ENCODE measurements around the gene CPSF3. TPM values are rescaled to one million over a fixed set of nuclear protein-coding genes. Genes with fewer than 3 reads are reported as not detected.

The CPSF3 gene
- total and polyA plus RNA-seq, 2 donors (not counting 1 experiment from before 2014, with no cell fraction given): 13.0 to 28.4 TPM

DNA sequence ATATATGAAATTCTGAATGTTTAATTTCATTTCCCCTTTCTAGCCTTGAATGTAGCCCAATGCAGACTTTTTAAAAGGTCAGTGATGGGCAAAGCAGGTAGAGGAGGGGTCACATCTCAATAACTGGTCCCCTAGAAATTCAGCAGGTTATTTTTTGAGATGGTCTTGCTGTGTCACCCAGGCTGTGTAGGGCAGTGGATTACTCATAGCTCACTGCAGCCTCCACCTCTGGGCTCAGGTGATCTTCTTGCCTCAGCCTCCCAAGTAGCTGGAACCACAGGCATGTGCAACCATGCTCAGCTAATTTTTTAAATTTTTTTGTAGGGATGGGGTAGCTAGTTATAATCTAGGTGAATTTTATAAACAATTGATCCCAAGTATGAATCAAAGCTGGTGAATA is 59.7 kb downstream of the CPSF3 start:
- Histone ChIP-seq H3K27me3 (replicated peaks in 1 of 4; ENCODE audit: control extremely low read depth in 1 of 4, control insufficient read depth in 3 of 4, insufficient read depth in 4 of 4, low read length in 3 of 4) (no peaks in the 10 kb centered on the region), H3K4me2 (replicated peaks; ENCODE audit: low read depth, low read length, poor library complexity, severe bottlenecking) (no peak overlapping the region), H3K4me1 (ENCODE audit: control insufficient read depth in 2 of 2, insufficient read depth in 2 of 2, low read length in 2 of 2) (no peaks in the 10 kb centered on the region), H4K20me1 (ENCODE audit: control insufficient read depth, insufficient read depth, low read length, poor library complexity, severe bottlenecking) (peaks cover 19% of the 10 kb centered on the region), H3K9ac (ENCODE audit: low read length) (no peak overlapping the region), H3K9me3 (ENCODE audit: control extremely low read depth in 1 of 3, control insufficient read depth in 2 of 3, insufficient read depth in 1 of 3, low read length in 2 of 3) (no peaks in the 10 kb centered on the region), H3K27ac (ENCODE audit: low read length in 2 of 2) (no peak overlapping the region), H3K36me3 (replicated peaks in 1 of 2; ENCODE audit: control extremely low read depth in 1 of 2, control insufficient read depth in 1 of 2, extremely low read depth in 1 of 2, insufficient read depth in 2 of 2, low read length in 1 of 2) (peaks cover 1 to 75% of the 10 kb centered on the region in 2 experiments), H3K4me3 (ENCODE audit: control extremely low read depth in 1 of 5, extremely low read depth in 1 of 5, insufficient read depth in 1 of 5, low read depth in 2 of 5, low read length in 4 of 5) (no peak overlapping the region), H2AFZ (ENCODE audit: insufficient read depth, low read depth, low read length, poor library complexity, severe bottlenecking) (no peak overlapping the region), H3K79me2 (ENCODE audit: control insufficient read depth, insufficient read depth, low read length) (peaks cover 10% of the 10 kb centered on the region)
- intact Hi-C loops (cut with micrococcal nuclease): no loop called here
- Mint-ChIP-seq H3K27me3 (no peaks in the 10 kb centered on the region), H3K27ac (peak overlapping the region; percentile 37), H3K4me1 (peaks cover 9% of the 10 kb centered on the region), H3K4me3 (no peak overlapping the region), H3K9me3 (ENCODE audit: insufficient read depth) (no peaks in the 10 kb centered on the region)
- no peak for ATAC-seq (ENCODE audit: low read depth)
- ChIA-PET CTCF (interaction anchor here (0.9 kb wide), 1 partner anchor 9 kb away, joined by 3 read pairs; no protein-coding TSS in a partner anchor), POLR2A (no interaction called here)
- TF ChIP-seq, protein P1, sequence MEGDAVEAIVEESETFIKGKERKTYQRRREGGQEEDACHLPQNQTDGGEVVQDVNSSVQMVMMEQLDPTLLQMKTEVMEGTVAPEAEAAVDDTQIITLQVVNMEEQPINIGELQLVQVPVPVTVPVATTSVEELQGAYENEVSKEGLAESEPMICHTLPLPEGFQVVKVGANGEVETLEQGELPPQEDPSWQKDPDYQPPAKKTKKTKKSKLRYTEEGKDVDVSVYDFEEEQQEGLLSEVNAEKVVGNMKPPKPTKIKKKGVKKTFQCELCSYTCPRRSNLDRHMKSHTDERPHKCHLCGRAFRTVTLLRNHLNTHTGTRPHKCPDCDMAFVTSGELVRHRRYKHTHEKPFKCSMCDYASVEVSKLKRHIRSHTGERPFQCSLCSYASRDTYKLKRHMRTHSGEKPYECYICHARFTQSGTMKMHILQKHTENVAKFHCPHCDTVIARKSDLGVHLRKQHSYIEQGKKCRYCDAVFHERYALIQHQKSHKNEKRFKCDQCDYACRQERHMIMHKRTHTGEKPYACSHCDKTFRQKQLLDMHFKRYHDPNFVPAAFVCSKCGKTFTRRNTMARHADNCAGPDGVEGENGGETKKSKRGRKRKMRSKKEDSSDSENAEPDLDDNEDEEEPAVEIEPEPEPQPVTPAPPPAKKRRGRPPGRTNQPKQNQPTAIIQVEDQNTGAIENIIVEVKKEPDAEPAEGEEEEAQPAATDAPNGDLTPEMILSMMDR (IDR thresholded peaks at IDR 0.05): no peak
- DNase-seq: no peak

GRCh38 chr2:9484533-9484932 is 61.1 kb downstream of the CPSF3 start:
- Histone ChIP-seq H3K36me3 (replicated peaks in 1 of 2; ENCODE audit: control extremely low read depth in 1 of 2, control insufficient read depth in 1 of 2, extremely low read depth in 1 of 2, insufficient read depth in 2 of 2, low read length in 1 of 2) (peaks cover 1 to 80% of the 10 kb centered on the region in 2 experiments), H2AFZ (ENCODE audit: insufficient read depth, low read depth, low read length, poor library complexity, severe bottlenecking) (no peak overlapping the region), H3K27ac (ENCODE audit: low read length in 2 of 2) (no peak overlapping the region), H3K27me3 (replicated peaks in 1 of 4; ENCODE audit: control extremely low read depth in 1 of 4, control insufficient read depth in 3 of 4, insufficient read depth in 4 of 4, low read length in 3 of 4) (no peaks in the 10 kb centered on the region), H3K79me2 (ENCODE audit: control insufficient read depth, insufficient read depth, low read length) (peaks cover 1% of the 10 kb centered on the region), H3K9me3 (ENCODE audit: control extremely low read depth in 1 of 3, control insufficient read depth in 2 of 3, insufficient read depth in 1 of 3, low read length in 2 of 3) (no peaks in the 10 kb centered on the region), H3K9ac (ENCODE audit: low read length) (no peak overlapping the region), H4K20me1 (ENCODE audit: control insufficient read depth, insufficient read depth, low read length, poor library complexity, severe bottlenecking) (peaks cover 20% of the 10 kb centered on the region), H3K4me1 (ENCODE audit: control insufficient read depth in 2 of 2, insufficient read depth in 2 of 2, low read length in 2 of 2) (no peaks in the 10 kb centered on the region), H3K4me2 (replicated peaks; ENCODE audit: low read depth, low read length, poor library complexity, severe bottlenecking) (no peak overlapping the region), H3K4me3 (ENCODE audit: control extremely low read depth in 1 of 5, extremely low read depth in 1 of 5, insufficient read depth in 1 of 5, low read depth in 2 of 5, low read length in 4 of 5) (no peak overlapping the region)
- Mint-ChIP-seq H3K27ac (peak overlapping the region; percentile 10), H3K9me3 (ENCODE audit: insufficient read depth) (no peaks in the 10 kb centered on the region), H3K4me3 (no peak overlapping the region), H3K4me1 (peaks cover 2% of the 10 kb centered on the region), H3K27me3 (no peaks in the 10 kb centered on the region)
- no peak for ATAC-seq (ENCODE audit: low read depth)
- TF ChIP-seq EZH2 (IDR thresholded peaks at IDR 0.05; ENCODE audit: borderline replicate concordance, insufficient read depth, low read depth, low read length, poor library complexity, severe bottlenecking): no peak
- TF ChIP-seq, protein P1 (IDR thresholded peaks at IDR 0.05): no peak
- DNase-seq: no peak
- CTCF ChIA-PET: no interaction called here
- POLR2A ChIA-PET: no interaction called here
- WGBS (ENCODE audit: insufficient coverage): 100% methylated on average over 1 of the region's 5 CpGs
- intact Hi-C loops (cut with micrococcal nuclease): no loop called here

Data from B cell (primary cell).